Posterior cingulate gyrus (tissue), 11 donors: ENCODE results near the gene BLMH.

Source experiments
- DNase-seq, 10 donors: peaks; one replicate each; pipeline versions ENCODE4 v3.0.0 to v3.0.0-alpha.2; 2020 to 2021; ENCODE audit warnings: mixed read lengths in 3 of 10
- intact Hi-C: fragments of 100-400 bp; cut with DNase I; formaldehyde crosslinking; loops from one replicate; pipeline ENCODE4 v1.15.1; 2023

BLMH gene

GRCh38 chr17:30309591-30309990 lies 17.8 kb upstream of the BLMH start:
- no peak for DNase-seq
- intact Hi-C loops, result no loop called here

GRCh38 chr17:30308406-30308805 lies 16.7 kb upstream of the BLMH start:
- intact Hi-C loops, result no loop called here
- DNase-seq, result no peak

GRCh38 chr17:30304778-30305177 lies 13.0 kb upstream of the BLMH start:
- intact Hi-C loops, result no loop called here

GRCh38 chr17:30302241-30302640 lies 10.5 kb upstream of the BLMH start:
- DNase-seq, result no peak
- intact Hi-C loops, result no loop called here

More at GRCh38 chr17:30304778-30305177, 13.0 kb upstream of the BLMH start:
- no peak for DNase-seq

GRCh38 chr17:30300818-30301217 lies 9.1 kb upstream of the BLMH start:
- intact Hi-C loops, result no loop called here
- no peak for DNase-seq

GRCh38 chr17:30299000-30299399 lies 7.3 kb upstream of the BLMH start:
- DNase-seq, result no peak
- intact Hi-C loops, result no loop called here

- DNase-seq, result peak in 1 of 10 donors; percentile 38
- intact Hi-C loops, result no loop called here
Measured at GRCh38 chr17:30297715-30298114, 6.0 kb upstream of the BLMH start.

- no peak for DNase-seq
- intact Hi-C loops, result no loop called here
Measured at GRCh38 chr17:30296499-30297080, 4.8 kb upstream of the BLMH start.

- DNase-seq, result peak in 1 of 10 donors; percentile 3
- intact Hi-C loops, result loop anchor here (5.0 kb wide), 1 partner anchor 85 kb away; the partner anchor contains the start of gene CPD
Measured at GRCh38 chr17:30292286-30292858, 628 bp upstream of the BLMH start.

GRCh38 chr17:30290696-30291542 lies 825 bp downstream of the BLMH start:
- peak in 8 of 10 donors; percentile 13 to 86 (median 23) for DNase-seq
- intact Hi-C loops, result loop anchor here (5.0 kb wide), 1 partner anchor 86 kb away; the partner anchor contains the start of gene CPD

- intact Hi-C loops, result loop anchor here (5.0 kb wide), 1 partner anchor 87 kb away; the partner anchor contains the start of gene CPD
- DNase-seq, result no peak
Measured at GRCh38 chr17:30290077-30290476, 1.7 kb downstream of the BLMH start.

- intact Hi-C loops, result no loop called here
- no peak for DNase-seq
Measured at GRCh38 chr17:30279156-30279555, 12.6 kb downstream of the BLMH start.

GRCh38 chr17:30278032-30278431 lies 13.7 kb downstream of the BLMH start:
- intact Hi-C loops, result loop anchor here (1.0 kb wide), 1 partner anchor 153 kb away; no protein-coding TSS in a partner anchor
- peak in 1 of 10 donors; percentile 4 for DNase-seq

- intact Hi-C loops, result no loop called here
- no peak for DNase-seq
Measured at GRCh38 chr17:30275911-30276310, 15.8 kb downstream of the BLMH start.

GRCh38 chr17:30274887-30275286 lies 16.9 kb downstream of the BLMH start:
- intact Hi-C loops, result no loop called here

GRCh38 chr17:30273373-30273772 lies 18.4 kb downstream of the BLMH start:
- intact Hi-C loops, result no loop called here
- no peak for DNase-seq

More at GRCh38 chr17:30274887-30275286, 16.9 kb downstream of the BLMH start:
- no peak for DNase-seq

GRCh38 chr17:30271102-30271501 lies 20.6 kb downstream of the BLMH start:
- DNase-seq, result no peak
- intact Hi-C loops, result no loop called here

- intact Hi-C loops, result no loop called here
- no peak for DNase-seq
Measured at GRCh38 chr17:30267625-30268024, 24.1 kb downstream of the BLMH start.

- DNase-seq, result no peak
- intact Hi-C loops, result no loop called here
Measured at GRCh38 chr17:30263552-30264333, 28.0 kb downstream of the BLMH start.

- DNase-seq, result no peak
- intact Hi-C loops, result no loop called here
Measured at GRCh38 chr17:30256756-30257506, 34.8 kb downstream of the BLMH start.
